ENCODE data around the gene IPO11.

IPO11 gene

GRCh38 chr5:62412549-62413329 is at the start of gene IPO11:
Gene IPO11, plus strand, starts transcription at chr5:62412763. Its CDS starts 24,517 bp downstream, at chr5:62437280.
- TF ChIP-seq ZNF274 (IDR thresholded peaks at IDR 0.05; ENCODE audit: low read depth, low read length), result no peak

GRCh38 chr5:62369039-62369438 is 43.5 kb upstream of the IPO11 start:
- no peak for TF ChIP-seq ZNF274 (IDR thresholded peaks at IDR 0.05; ENCODE audit: low read depth, low read length)
- no peak overlapping the region for H3K4me3 ChIP-seq (ENCODE audit: low read length)

More at GRCh38 chr5:62412549-62413329, at the start of gene IPO11:
- H3K4me3 ChIP-seq (ENCODE audit: low read length), result peak within 1 kb of the TSS; percentile 95

DNA sequence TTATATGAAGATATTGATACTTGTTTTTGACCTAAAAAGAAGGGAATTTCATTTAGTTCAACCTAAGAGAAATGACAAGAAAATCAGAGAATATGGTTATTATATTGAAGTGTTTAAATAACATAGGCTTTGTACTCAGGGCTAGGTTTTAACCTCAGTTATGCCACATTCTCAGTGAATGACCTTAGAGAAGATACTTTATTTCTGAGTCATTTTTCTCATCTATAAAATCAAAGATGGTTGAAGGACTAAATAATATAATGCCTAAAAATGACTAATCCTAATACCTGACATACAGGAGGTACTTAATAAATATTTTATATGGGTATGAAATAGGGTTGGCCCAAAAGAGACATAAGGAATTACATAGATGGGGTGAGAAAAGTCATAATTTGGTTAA is 41.2 kb upstream of the IPO11 start:
- no peak for TF ChIP-seq ZNF274 (IDR thresholded peaks at IDR 0.05; ENCODE audit: low read depth, low read length)
- no peak overlapping the region for H3K4me3 ChIP-seq (ENCODE audit: low read length)

DNA sequence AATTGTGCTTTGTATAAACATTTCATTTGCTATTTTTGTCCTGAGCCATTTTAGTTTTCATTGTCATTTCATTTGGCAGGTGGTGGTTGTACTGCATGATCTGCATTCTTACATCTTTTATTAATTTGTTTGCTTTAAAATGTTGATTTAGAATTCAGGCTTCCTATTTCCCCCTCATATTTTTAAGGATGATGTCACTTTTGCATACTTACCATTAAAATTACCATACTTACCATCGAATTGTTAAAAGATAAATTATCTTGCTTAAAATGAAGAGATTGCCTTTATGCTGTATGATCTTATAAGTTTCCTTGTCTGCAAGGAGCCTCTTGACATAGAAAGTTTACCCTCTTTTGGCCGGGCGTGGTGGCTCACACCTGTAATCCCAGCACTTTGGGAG is 40.0 kb upstream of the IPO11 start:
- TF ChIP-seq ZNF274 (IDR thresholded peaks at IDR 0.05; ENCODE audit: low read depth, low read length), result no peak

GRCh38 chr5:62373382-62373781 is 39.2 kb upstream of the IPO11 start:
- no peak overlapping the region for H3K4me3 ChIP-seq (ENCODE audit: low read length)
- TF ChIP-seq ZNF274 (IDR thresholded peaks at IDR 0.05; ENCODE audit: low read depth, low read length), result no peak

More for the DNA sequence above, 40.0 kb upstream of the IPO11 start:
- H3K4me3 ChIP-seq (ENCODE audit: low read length), result no peak overlapping the region

DNA sequence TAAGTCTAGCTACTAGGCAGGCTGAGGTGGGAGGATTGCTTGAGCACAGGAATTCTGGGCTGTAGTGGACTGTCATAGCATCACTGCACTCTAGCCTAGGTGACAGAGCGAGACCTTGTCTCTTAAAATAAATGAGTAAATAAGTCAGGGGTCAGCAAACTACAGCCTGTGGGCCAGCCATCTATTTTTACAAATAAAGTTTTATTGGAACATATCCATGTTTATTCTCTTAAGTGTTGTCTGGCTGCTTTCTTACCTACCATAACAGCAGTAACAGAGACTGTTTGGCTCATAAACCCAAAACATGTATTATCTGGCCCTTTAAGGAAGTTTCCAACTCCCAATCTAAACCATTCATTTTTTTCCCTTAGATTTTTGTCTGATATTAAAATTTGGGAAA is 38.5 kb upstream of the IPO11 start:
- TF ChIP-seq ZNF274 (IDR thresholded peaks at IDR 0.05; ENCODE audit: low read depth, low read length), result no peak
- H3K4me3 ChIP-seq (ENCODE audit: low read length), result no peak overlapping the region

DNA sequence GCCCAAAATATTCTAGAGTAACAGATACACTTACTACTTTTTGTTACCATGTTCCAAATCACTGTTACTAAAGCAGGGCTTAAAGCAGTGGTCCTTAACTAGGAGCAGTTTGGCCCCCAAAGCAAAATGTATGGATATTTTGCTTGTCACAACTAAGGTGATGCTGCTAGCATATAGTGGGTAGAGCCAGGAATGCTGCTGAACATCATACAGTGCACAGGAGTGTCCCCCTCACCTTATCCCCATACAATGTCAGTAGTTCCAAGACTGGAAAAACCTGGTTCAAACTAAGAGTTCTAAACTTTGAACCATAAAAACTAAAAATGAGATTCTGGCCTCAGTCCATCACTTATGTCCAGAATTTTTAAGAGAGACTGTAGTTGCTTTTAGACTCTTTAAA is 36.9 kb upstream of the IPO11 start:
- no peak overlapping the region for H3K4me3 ChIP-seq (ENCODE audit: low read length)
- no peak for TF ChIP-seq ZNF274 (IDR thresholded peaks at IDR 0.05; ENCODE audit: low read depth, low read length)

GRCh38 chr5:62376064-62376463 is 36.5 kb upstream of the IPO11 start:
- no peak overlapping the region for H3K4me3 ChIP-seq (ENCODE audit: low read length)
- no peak for TF ChIP-seq ZNF274 (IDR thresholded peaks at IDR 0.05; ENCODE audit: low read depth, low read length)

GRCh38 chr5:62385131-62385530 is 27.4 kb upstream of the IPO11 start:
- no peak for TF ChIP-seq ZNF274 (IDR thresholded peaks at IDR 0.05; ENCODE audit: low read depth, low read length)
- no peak overlapping the region for H3K4me3 ChIP-seq (ENCODE audit: low read length)

- no peak for TF ChIP-seq ZNF274 (IDR thresholded peaks at IDR 0.05; ENCODE audit: low read depth, low read length)
- no peak overlapping the region for H3K4me3 ChIP-seq (ENCODE audit: low read length)
Measured at GRCh38 chr5:62385816-62386400, 26.7 kb upstream of the IPO11 start.

DNA sequence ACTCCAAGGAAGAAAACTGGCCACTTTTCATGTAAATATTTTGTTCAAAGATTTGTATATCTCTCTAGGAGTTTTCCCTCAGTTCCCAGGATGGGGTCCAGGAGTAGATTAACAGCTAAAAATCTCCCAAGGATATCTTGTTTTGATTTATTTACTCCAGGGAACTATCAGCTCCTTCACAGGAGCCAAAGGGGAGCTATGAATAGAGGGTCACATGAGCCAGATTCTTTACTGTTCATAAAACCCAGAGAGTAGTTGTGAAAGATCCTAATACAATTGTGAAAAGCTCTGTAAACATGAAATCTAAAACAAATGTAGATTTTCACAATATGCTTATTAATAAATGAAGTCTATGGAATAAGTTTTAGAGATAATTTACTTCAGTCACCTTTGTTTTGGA is 25.7 kb upstream of the IPO11 start:
- TF ChIP-seq ZNF274 (IDR thresholded peaks at IDR 0.05; ENCODE audit: low read depth, low read length), result no peak
- H3K4me3 ChIP-seq (ENCODE audit: low read length), result no peak overlapping the region

DNA sequence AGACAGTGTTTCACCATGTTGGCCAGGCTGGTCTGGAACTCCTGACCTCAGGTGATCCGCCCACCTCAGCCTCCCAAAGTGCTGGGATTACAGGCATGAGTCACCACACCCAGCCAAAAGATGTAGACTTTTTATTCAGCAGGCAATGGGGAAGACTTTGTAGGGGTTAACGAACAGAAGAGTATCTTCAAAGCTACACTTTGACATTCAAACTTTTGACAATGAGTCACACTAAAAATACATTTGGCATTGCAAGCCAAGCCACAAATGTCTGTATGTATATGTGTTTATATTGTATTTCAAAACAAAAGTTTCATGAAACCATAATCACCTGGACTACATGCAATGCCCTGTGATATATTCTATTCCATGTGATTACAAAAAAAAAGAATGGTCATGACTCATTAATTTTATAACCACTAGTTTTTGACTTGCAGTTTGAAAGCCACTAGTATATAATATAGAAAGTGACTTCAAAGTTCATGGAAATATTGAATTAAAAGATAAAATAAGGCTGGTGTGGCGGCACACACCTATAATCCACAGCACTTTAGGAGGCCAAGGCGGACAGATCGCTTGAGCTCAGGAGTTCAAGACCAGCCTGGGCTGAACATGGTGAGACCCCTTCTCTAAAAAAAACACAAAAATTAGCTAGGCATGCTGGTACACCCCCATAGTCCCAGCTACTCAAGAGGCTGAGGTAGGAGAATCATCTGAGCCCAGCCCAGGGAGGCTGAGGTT is 17.2 kb upstream of the IPO11 start:
- no peak overlapping the region for H3K4me3 ChIP-seq (ENCODE audit: low read length)

DNA sequence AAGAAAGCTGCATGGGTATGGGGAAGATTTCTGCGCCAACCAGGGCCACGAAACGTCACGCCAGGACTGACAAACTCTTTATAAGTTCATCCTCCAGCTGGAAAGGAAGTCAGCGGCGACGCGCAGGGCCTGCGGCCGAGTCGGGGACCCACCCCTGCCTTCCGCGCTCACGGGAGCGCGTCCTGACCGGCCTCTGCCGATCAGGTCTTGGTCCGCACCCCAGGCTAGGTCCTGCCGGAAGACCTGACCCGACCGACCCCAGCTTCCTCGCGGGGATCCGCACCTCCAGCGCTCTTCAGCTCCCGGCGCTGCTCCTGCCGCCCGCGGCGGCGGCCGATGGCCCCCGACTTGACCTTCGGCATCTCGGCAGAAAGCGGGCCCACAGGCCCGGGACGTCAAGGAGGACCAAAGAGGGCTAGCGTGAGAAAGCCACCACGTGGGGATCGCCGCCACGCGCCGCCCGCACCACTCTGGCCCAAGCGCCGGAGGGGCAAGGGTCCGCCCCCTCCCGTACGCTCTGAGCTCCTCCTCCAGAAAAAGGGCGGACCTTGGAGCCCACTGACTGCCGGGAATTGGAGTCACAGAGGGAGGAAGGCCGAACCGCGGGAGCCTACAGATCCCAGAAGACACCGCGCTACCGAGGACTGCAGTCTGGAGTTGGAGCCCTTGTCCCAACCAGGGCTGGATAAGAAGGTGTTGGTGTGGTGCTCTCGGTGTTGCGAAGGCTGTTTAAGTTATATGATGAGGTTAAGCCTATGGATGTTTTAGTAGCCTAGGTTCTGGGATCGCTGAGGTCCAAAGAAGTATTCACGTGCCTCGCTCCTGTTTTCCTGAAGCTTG is 8.9 kb upstream of the IPO11 start, which contains the start of gene DIMT1:
Gene DIMT1 (minus strand): TSS at position 495 of the 840 bp plus-strand sequence. CDS start 133 bp downstream, at position 362.
- H3K4me3 ChIP-seq (ENCODE audit: low read length), result peak within 1 kb of the TSS; percentile 98
- no peak for TF ChIP-seq ZNF274 (IDR thresholded peaks at IDR 0.05; ENCODE audit: low read depth, low read length)

More for the DNA sequence above, 17.2 kb upstream of the IPO11 start:
- no peak for TF ChIP-seq ZNF274 (IDR thresholded peaks at IDR 0.05; ENCODE audit: low read depth, low read length)

DNA sequence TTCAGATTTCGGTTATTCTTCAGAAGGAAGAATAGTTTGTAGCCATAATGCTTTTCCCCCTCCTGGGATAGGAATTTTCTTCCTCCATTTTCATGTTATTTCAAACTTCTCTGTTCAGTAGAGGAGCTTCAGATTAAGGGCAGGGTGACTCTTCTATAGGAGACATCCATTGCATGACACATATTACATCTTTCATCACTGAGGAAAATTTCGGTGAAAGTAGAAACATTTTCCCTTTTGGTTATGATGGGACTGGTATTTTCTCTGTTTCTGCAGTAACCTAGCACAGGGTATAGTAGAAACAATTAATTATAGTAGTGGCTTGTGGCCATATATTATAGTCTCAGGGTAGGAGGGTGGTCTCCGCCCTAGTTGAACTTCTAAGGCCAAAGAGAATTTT is 1.1 kb downstream of the IPO11 start:
- no peak for TF ChIP-seq ZNF274 (IDR thresholded peaks at IDR 0.05; ENCODE audit: low read depth, low read length)
- peak overlapping the region; percentile 95 for H3K4me3 ChIP-seq (ENCODE audit: low read length)

Measured in GM08714 (cell line).